ENCODE data around the gene PABPC1L.

Gene PABPC1L

GRCh38 chr20:44970243-44970757, 60.4 kb downstream of the PABPC1L start:
- peak; percentile 76 for DNase-seq

- DNase-seq, result peak; percentile 33
Measured at GRCh38 chr20:44973053-44973452, 63.2 kb downstream of the PABPC1L start.

- DNase-seq, result no peak
Measured at GRCh38 chr20:44976698-44977097, 66.8 kb downstream of the PABPC1L start.

DNA sequence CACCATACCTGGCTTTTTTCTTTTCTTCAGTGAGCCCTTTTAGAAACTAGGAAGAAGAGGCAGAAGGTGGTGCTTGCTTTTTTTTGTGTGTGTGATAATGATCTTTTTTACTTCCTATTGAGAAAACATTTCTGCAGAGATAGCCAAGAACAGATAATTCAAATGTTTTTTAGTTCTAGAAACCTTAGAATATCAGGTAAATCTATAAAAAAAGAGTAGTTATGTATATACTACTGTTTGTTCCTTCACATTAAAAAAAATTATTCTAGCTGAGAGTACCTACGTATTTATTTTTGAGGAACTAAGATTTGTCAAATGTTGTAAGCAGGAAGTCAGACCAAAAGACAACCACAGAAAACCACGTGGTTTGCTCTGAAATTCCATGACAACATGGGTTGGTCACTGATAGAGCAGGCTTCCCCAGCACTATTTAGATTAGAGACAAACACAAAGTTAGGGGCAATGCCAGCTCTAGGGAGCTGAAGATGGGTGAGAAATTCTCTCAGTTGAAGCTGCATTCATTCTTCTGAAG, 69.3 kb downstream of the PABPC1L start:
- DNase-seq, result peak; percentile 89

DNA sequence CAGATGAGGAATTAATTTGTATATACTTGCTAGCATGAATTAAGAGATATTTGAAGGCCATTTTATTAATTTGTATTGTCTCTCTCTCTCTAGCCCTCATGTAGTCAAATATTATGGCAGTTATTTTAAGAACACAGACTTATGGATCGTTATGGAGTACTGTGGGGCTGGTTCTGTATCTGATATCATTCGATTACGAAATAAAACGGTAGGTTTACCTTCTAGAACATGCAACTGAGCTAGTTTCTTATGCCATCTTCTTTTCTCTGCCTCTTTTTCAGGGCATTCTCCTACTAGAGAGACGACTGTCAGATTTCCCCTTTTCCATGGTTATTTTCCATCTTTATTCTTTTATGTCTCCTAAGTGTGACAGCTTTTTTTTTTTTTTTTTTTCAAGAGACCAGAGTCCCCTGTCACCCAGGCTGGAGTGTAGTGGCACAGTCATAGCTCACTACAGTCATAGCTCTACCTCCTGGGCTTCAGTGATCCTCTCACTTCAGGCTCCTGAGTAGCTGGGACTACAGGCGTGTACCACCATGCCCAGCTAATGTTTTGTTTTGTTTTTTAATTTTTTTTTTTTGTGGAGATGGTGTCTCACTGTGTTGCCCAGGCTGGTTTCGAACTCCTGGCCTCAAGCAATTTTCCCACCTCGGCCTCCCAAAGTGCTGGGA, 72.0 kb downstream of the PABPC1L start:
- no peak for DNase-seq

- DNase-seq, result no peak
Measured at GRCh38 chr20:44983093-44983674, 73.3 kb downstream of the PABPC1L start.

DNA sequence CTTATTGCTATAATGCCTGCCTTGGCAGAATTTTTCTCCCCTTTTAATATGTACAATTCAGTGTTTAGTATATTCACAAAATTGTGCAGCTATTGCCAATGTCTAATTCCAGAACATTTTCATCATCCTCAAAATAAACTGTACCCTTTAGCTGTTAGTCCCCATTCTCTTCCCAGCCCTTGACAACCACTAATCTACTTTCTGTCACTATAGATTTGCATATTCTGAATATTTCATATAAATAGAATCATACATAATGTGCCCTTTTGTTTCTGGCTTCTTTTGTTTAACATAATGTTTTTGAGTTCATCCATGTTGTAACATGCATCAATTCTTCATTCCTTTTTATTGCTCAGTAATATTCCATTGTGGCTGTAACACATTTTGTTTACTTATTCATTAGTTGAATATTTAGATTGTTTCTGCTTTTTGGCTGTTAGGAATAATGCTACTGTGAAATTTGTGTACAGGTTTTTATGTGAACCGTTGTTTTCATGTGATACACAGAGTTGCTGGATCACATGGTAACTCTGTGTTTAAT, 78.8 kb downstream of the PABPC1L start:
- DNase-seq, result no peak

All from suppressor macrophage treated with lipopolysaccharide for 4 hours (primary cell).